CD4-positive, alpha-beta T cell (primary cell): Measurements from ENCODE around the gene CAPN15. TPM values are rescaled to one million over a fixed set of nuclear protein-coding genes. Genes with fewer than 3 reads are reported as not detected.
"Not testable (repeated sequence)": the region's sequence is repeated elsewhere in the genome, so short reads cannot be mapped to it uniquely, and the experiment has no call there.

Experiments
- ATAC-seq: fragments of 200-7000 bp; cut with Tn5 transposase; one replicate; pipeline ENCODE4 v1.10.0; 2022; ENCODE audit warnings: mild to moderate bottlenecking; ENCODE audit not compliant: poor library complexity
- CTCF ChIA-PET: fragments of 350-600 bp; sonication (Branson Sonifier 250); formaldehyde crosslinking; loops from one replicate; lab custom pipeline; 2021; ENCODE audit warnings: antibody characterized with exemption, inconsistent platforms; lab: Charles Lee
- POLR2A ChIA-PET: fragments of 350-600 bp; sonication (Branson Sonifier 250); formaldehyde crosslinking; loops from one replicate; lab custom pipeline; 2021; ENCODE audit warnings: antibody characterized with exemption, inconsistent platforms; lab: Charles Lee
- DNase-seq, 14 experiments: peaks; one replicate each; pipeline ENCODE4 v3.0.0-alpha.2; 2013 to 2020; ENCODE audit warnings: mixed read lengths in 2 of 14
- H3K27ac ChIP-seq, 2 donors: one replicate each; pipeline versions ENCODE4 v1.5.1 to v1.7.0; 2013; ENCODE audit warnings: low read length in 2 of 2, low read depth in 1 of 2, mild to moderate bottlenecking in 1 of 2
- H3K27me3 ChIP-seq, 2 experiments: 1 replicate in 1 of 2; 2 replicates in 1 of 2; pipeline versions ENCODE4 v1.6.1 to v1.7.0; 2013; ENCODE audit warnings: low read length in 2 of 2, control low read depth in 1 of 2, mild to moderate bottlenecking in 1 of 2, moderate library complexity in 1 of 2; ENCODE audit not compliant: insufficient read depth in 2 of 2, control insufficient read depth in 1 of 2
- H3K36me3 ChIP-seq: one replicate; pipeline ENCODE4 v1.6.1; 2013; ENCODE audit warnings: low read length, control low read depth; ENCODE audit not compliant: insufficient read depth
- H3K4me1 ChIP-seq: one replicate; pipeline ENCODE4 v1.6.1; 2013; ENCODE audit warnings: low read length, control low read depth; ENCODE audit not compliant: insufficient read depth
- H3K4me3 ChIP-seq: one replicate; pipeline ENCODE4 v1.5.1; 2013; ENCODE audit warnings: mild to moderate bottlenecking, low read length, moderate library complexity
- H3K9me3 ChIP-seq, 2 experiments: 1 replicate in 1 of 2; 2 replicates in 1 of 2; pipeline versions ENCODE4 v1.6.1 to v1.7.0; 2013; ENCODE audit warnings: low read length in 2 of 2, mild to moderate bottlenecking in 2 of 2, control low read depth in 1 of 2, moderate library complexity in 1 of 2; ENCODE audit not compliant: control insufficient read depth in 1 of 2, insufficient read depth in 1 of 2
- H3K27ac Mint-ChIP-seq: one replicate; pipeline ENCODE4 v1.8.0; 2020; ENCODE audit warnings: mixed read lengths
- H3K27me3 Mint-ChIP-seq: one replicate; pipeline ENCODE4 v1.8.0; 2021; ENCODE audit warnings: mixed read lengths
- H3K36me3 Mint-ChIP-seq: one replicate; pipeline ENCODE4 v1.8.0; 2021; ENCODE audit warnings: low read depth, mixed read lengths
- H3K4me1 Mint-ChIP-seq: one replicate; pipeline ENCODE4 v1.8.0; 2021; ENCODE audit warnings: low read depth, mixed read lengths
- H3K4me3 Mint-ChIP-seq: one replicate; pipeline ENCODE4 v1.8.0; 2020; ENCODE audit warnings: mild to moderate bottlenecking, mixed read lengths
- H3K9me3 Mint-ChIP-seq: one replicate; pipeline ENCODE4 v1.8.0; 2020; ENCODE audit warnings: mixed read lengths
- CTCF ChIP-seq: fragments of 200-600 bp; IDR thresholded peaks from one replicate; pipeline ENCODE4 v1.8.0; 2022; ENCODE audit warnings: antibody characterized with exemption, mild to moderate bottlenecking
- intact Hi-C, 2 experiments: fragments of 100-400 bp; cut with DNase I in 1 of 2; cut with micrococcal nuclease in 1 of 2; formaldehyde crosslinking; loops; one replicate each; pipeline versions ENCODE4 v1.15.1 to v1.9.0; 2023 to 2025; cut with DNase I, micrococcal nuclease
- total RNA-seq, 174 experiments: library from RNA in 2 of 174; stranded (reverse) in 2 of 174; gene quantifications; one replicate each; pipeline ENCODE4 v1.2.3 and lab custom pipeline; 2021 to 2026

Gene CAPN15
- total RNA-seq, 2 experiments from 2014 or later, result 35.5 to 36.9 TPM

- Histone ChIP-seq H3K27me3 (no peaks in the 10 kb centered on the region), H3K36me3 (peaks cover 7% of the 10 kb centered on the region), H3K27ac (no peak overlapping the region), H3K4me1 (peaks cover 12% of the 10 kb centered on the region), H3K4me3 (no peak overlapping the region), H3K9me3 (peaks cover 0 to 7% of the 10 kb centered on the region in 2 experiments)
- no peaks in the 10 kb centered on the region for H3K27me3 Mint-ChIP-seq
- no peak for ATAC-seq
- DNase-seq, result no peak
- no peak overlapping the region for H3K4me3 Mint-ChIP-seq
- H3K36me3 Mint-ChIP-seq, result peaks cover 3% of the 10 kb centered on the region
- ChIA-PET POLR2A (no interaction called here), CTCF (no interaction called here)
- TF ChIP-seq CTCF, result no peak
- intact Hi-C loops, result no loop called here
- no peaks in the 10 kb centered on the region for H3K9me3 Mint-ChIP-seq
- H3K4me1 Mint-ChIP-seq, result peaks cover 6% of the 10 kb centered on the region
- no peak overlapping the region for H3K27ac Mint-ChIP-seq
Observed at GRCh38 chr16:596736-597060, 69.2 kb downstream of the CAPN15 start.

DNA sequence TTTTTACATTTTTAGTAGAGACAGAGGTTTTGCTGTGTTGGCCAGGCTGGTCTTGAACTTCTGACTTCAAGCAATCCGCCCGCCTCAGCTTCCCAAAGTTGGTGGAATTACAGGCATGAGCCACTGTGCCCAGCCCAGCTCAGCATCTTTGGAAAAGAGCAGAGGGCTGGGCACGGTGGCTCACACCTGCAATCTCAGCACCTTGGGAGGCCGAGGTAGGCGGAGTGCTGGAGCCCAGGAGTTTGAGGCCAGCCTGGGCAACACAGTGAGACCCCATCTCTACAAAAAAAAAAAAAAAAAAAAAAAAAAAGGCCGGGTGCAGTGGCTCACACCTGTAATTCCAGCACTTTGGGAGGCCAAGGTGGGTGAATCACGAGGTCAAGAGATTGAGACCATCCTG lies 70.1 kb downstream of the CAPN15 start:
- H3K4me1 Mint-ChIP-seq, H3K27me3 ChIP-seq, CTCF ChIA-PET, H3K9me3 ChIP-seq, H3K36me3 ChIP-seq, H3K4me1 ChIP-seq, H3K27ac Mint-ChIP-seq, H3K36me3 Mint-ChIP-seq, DNase-seq, intact Hi-C loops, H3K27me3 Mint-ChIP-seq, H3K4me3 Mint-ChIP-seq, H3K9me3 Mint-ChIP-seq, H3K4me3 ChIP-seq, H3K27ac ChIP-seq, ATAC-seq: not testable (repeated sequence)
- POLR2A ChIA-PET, result interaction anchor here (1.1 kb wide), 1 partner anchor 9 kb away, joined by 3 read pairs; no protein-coding TSS in a partner anchor

- no peak for DNase-seq
- no peak overlapping the region for H3K27ac ChIP-seq
- no peak overlapping the region for H3K27ac Mint-ChIP-seq
- H3K27me3 ChIP-seq, result no peaks in the 10 kb centered on the region
- no peak for ATAC-seq
- peaks cover 13% of the 10 kb centered on the region for H3K4me1 Mint-ChIP-seq
- ChIA-PET CTCF (no interaction called here), POLR2A (interaction anchor here (1.1 kb wide), 1 partner anchor 10 kb away, joined by 3 read pairs; no protein-coding TSS in a partner anchor)
- peaks cover 0 to 7% of the 10 kb centered on the region in 2 experiments for H3K9me3 ChIP-seq
- H3K27me3 Mint-ChIP-seq, result no peaks in the 10 kb centered on the region
- no peak overlapping the region for H3K4me3 ChIP-seq
- no peak for TF ChIP-seq CTCF
- no peaks in the 10 kb centered on the region for H3K4me1 ChIP-seq
- no peaks in the 10 kb centered on the region for H3K9me3 Mint-ChIP-seq
- intact Hi-C loops, result no loop called here
- peaks cover 3% of the 10 kb centered on the region for H3K36me3 Mint-ChIP-seq
- H3K4me3 Mint-ChIP-seq, result no peak overlapping the region
- peaks cover 5% of the 10 kb centered on the region for H3K36me3 ChIP-seq
Observed at GRCh38 chr16:598823-599739, 71.6 kb downstream of the CAPN15 start.
